Muscle layer of duodenum (tissue), 2 donors: Measurements from ENCODE around the gene GABBR2.

Experiments used
- H3K27ac ChIP-seq: one replicate; pipeline ENCODE4 v1.7.0; 2013; ENCODE audit warnings: mild to moderate bottlenecking, low read length
- H3K27me3 ChIP-seq: one replicate; pipeline ENCODE4 v1.7.0; 2013; ENCODE audit warnings: low read depth, mild to moderate bottlenecking, control low read depth, low read length
- H3K36me3 ChIP-seq, 2 donors: one replicate each; pipeline ENCODE4 v1.7.0; 2013; ENCODE audit warnings: low read length in 2 of 2, control low read depth in 1 of 2, mild to moderate bottlenecking in 1 of 2; ENCODE audit not compliant: insufficient read depth in 2 of 2, control insufficient read depth in 1 of 2
- H3K4me1 ChIP-seq, 2 donors: one replicate each; pipeline ENCODE4 v1.7.0; 2013; ENCODE audit warnings: low read length in 2 of 2, mild to moderate bottlenecking in 2 of 2, control low read depth in 1 of 2, moderate library complexity in 1 of 2; ENCODE audit not compliant: insufficient read depth in 2 of 2, control insufficient read depth in 1 of 2
- H3K4me3 ChIP-seq, 2 donors: one replicate each; pipeline ENCODE4 v1.7.0; 2013; ENCODE audit warnings: low read length in 2 of 2, low read depth in 1 of 2, mild to moderate bottlenecking in 1 of 2
- H3K9me3 ChIP-seq, 2 donors: one replicate each; pipeline ENCODE4 v1.7.0; 2013; ENCODE audit warnings: low read length in 2 of 2, control low read depth in 1 of 2, mild to moderate bottlenecking in 1 of 2; ENCODE audit not compliant: control insufficient read depth in 1 of 2
- donor health status: healthy.

Gene GABBR2

DNA sequence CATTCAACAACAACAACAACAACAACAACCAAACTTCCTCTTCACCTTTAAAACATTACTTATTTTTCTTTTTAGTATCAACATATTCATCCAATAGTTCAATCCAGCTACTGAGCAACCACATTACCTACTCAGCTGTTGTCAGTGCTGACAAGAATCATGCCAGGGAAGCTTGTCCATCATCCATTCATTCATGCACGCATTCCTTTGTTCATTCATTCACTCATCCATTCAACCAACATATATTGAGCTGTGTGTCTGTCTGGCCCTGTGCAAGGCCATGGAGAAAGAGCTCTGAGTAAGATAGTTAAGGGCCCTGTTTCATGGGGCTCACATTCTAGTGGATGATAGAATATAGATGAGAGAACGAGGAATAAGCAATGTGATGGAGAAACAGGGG is 373.1 kb downstream of the GABBR2 start:
- H3K27me3 ChIP-seq: no peaks in the 10 kb centered on the region
- no peaks in the 10 kb centered on the region for H3K36me3 ChIP-seq
- H3K4me3 ChIP-seq: no peak overlapping the region
- H3K4me1 ChIP-seq: peaks cover 0 to 5% of the 10 kb centered on the region in 2 donors
- no peak overlapping the region for H3K27ac ChIP-seq
- H3K9me3 ChIP-seq: no peaks in the 10 kb centered on the region

DNA sequence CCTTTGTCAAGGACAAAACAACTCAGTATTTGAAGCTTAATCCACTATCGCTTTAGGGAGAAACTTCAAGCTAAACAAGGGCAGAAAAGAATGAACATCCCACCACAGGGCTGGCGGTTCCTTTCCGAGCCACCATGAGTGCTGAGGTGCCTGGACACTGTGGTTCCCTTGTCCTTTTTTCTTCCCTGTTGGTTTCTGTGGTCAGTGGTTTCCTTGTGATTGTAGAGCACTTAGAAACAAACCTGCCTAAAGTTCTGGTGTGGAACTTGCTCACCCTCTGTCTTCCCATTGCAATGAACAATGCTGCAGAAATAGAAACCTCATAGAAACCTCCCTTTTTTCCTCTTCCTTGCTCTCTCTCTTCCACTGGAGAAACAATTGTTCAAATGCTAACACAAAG is 373.9 kb downstream of the GABBR2 start:
- Histone ChIP-seq H3K4me3 (no peak overlapping the region), H3K27ac (no peak overlapping the region), H3K9me3 (no peaks in the 10 kb centered on the region), H3K4me1 (peaks cover 0 to 5% of the 10 kb centered on the region in 2 donors), H3K36me3 (no peaks in the 10 kb centered on the region), H3K27me3 (no peaks in the 10 kb centered on the region)

DNA sequence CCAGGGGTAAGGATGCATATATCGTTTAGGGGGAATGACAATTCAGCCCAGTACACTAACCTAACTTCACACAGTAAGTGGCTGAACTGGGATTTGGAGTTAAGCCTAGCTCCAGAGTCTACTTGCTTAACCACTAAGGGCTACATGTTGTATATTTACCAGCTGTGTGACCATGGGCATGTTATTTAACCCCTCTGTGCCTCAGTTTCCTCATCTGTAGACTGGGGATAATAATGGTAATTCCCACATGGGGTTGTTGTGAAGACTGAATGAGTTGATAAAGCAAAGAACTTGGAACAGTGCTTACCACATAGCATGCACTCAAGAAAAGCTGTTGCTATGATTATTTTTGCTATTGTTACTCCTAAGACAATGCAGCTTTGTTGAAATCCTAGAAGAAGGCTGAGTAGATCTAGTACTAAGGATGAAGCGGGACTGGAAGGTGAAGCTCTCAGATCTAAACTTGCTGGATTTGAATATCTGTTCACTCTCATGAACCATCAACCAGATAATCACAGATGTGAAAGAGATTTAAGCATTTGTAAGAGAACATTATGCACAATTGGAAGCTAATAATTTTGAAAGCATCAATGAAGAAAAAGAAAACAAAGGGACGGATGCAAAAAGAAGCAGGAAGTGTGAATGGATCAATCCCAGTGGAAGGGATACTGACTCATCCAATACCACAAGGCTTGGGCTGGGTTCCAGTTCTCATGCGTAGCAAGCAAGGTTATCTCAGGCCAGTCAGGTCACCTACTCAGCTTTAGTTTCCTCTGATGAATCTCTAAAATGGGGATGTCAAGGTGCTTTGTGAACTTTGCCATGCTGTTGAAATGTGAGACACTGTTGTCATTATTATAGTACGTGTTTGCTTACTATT is 374.8 kb downstream of the GABBR2 start:
- Histone ChIP-seq H3K4me1 (peaks cover 0 to 5% of the 10 kb centered on the region in 2 donors), H3K9me3 (no peaks in the 10 kb centered on the region), H3K27me3 (no peaks in the 10 kb centered on the region), H3K27ac (no peak overlapping the region), H3K4me3 (no peak overlapping the region), H3K36me3 (no peaks in the 10 kb centered on the region)

DNA sequence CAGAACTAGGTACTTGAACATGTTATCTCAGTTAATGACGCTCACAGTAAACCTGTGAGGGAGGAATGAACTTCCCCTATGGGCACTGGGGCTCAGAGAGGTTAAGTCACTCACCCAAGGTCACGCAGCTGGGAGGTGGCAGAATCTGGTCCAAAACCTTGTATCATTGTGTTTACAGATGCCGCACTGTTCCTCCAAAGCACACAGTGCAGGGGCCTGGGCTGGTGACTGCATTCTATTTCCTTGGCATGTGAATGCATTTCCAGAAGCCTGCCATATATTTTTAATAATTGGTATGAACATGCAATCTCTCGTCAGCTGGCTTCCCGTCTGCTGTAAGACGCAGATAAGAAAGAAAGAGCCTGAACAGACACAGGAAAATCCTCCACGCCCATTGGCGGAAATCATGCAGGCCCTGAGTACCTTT is 376.3 kb downstream of the GABBR2 start:
- Histone ChIP-seq H3K27me3 (no peaks in the 10 kb centered on the region), H3K27ac (no peak overlapping the region), H3K9me3 (no peaks in the 10 kb centered on the region), H3K36me3 (no peaks in the 10 kb centered on the region), H3K4me3 (no peak overlapping the region), H3K4me1 (peaks cover 0 to 5% of the 10 kb centered on the region in 2 donors)

DNA sequence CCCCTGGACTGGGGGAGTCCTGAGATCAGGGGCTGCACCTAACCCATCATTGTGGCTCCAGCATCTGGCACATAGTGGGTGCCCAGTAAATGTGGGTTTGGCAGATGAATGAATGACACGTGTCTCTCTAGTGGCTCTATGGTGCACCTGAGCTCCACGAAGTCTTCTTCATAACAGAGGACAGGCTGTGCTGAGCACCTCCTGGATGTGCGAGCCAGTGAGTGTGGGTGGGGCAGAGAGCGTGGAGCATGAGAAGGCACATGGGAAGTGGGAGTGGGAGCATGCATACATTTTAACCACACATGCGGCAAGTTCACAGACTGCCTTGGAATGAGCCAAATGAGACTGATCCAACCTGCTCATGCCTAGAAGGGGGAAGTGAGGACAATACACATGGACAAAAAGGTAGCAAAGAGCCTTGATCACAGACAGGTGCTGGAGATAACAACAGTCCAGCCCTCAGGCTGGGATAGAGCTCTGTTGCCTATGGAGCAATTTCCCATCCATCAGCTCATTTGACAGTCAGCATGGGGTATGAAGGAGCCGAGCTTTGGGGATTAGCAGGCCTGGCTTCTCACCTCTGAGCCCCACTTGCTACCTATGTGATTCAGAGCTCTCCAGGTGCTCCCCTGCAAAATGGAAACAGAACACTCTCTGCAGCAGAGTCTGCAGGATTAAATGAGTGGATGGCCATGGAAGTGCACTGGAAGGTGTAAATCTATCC is 377.0 kb downstream of the GABBR2 start:
- Histone ChIP-seq H3K9me3 (no peaks in the 10 kb centered on the region), H3K27me3 (no peaks in the 10 kb centered on the region), H3K27ac (no peak overlapping the region), H3K36me3 (no peaks in the 10 kb centered on the region), H3K4me3 (no peak overlapping the region), H3K4me1 (peaks cover 0 to 5% of the 10 kb centered on the region in 2 donors)

DNA sequence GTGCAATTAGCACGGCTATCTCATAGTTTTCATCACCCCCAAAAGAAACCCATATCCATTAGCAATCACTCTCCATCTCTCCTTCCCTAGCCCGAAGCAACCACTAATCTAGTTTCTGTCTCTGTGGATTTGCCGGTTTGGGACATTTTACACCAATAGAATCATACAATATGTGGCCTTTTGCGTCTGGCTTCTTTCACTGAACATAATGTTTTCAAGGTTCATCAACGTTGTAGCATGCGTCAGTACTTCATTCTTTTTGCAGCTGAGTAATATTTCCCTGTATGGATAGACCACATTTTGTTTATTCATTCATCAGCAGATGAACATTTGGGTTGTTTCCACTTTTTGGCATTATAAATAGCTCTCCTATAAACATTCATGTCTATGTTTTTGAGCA is 377.9 kb downstream of the GABBR2 start:
- Histone ChIP-seq H3K4me3 (no peak overlapping the region), H3K36me3 (no peaks in the 10 kb centered on the region), H3K9me3 (no peaks in the 10 kb centered on the region), H3K4me1 (peaks cover 0 to 5% of the 10 kb centered on the region in 2 donors), H3K27ac (no peak overlapping the region), H3K27me3 (no peaks in the 10 kb centered on the region)

DNA sequence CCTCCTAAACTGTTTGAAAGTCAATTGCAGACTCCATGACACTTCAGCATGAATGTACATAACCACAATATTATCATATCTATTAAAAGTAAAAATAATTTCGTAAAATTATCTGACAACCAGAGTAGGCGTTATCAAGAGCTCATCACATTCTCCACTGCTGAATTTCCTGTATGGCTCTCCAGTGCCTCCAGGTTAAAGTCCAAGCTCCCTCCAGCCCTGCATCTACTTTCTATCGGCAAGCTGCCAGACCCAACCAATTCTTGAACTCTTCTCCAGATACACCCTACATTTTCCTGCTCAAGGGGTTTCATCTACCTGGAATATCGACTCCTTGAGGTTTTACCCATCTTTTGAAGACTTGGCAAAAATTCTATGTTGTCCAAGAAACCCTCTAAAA is 378.8 kb downstream of the GABBR2 start:
- Histone ChIP-seq H3K36me3 (no peaks in the 10 kb centered on the region), H3K27me3 (no peaks in the 10 kb centered on the region), H3K4me3 (no peak overlapping the region), H3K9me3 (no peaks in the 10 kb centered on the region), H3K27ac (no peak overlapping the region), H3K4me1 (peaks cover 0 to 5% of the 10 kb centered on the region in 2 donors)

DNA sequence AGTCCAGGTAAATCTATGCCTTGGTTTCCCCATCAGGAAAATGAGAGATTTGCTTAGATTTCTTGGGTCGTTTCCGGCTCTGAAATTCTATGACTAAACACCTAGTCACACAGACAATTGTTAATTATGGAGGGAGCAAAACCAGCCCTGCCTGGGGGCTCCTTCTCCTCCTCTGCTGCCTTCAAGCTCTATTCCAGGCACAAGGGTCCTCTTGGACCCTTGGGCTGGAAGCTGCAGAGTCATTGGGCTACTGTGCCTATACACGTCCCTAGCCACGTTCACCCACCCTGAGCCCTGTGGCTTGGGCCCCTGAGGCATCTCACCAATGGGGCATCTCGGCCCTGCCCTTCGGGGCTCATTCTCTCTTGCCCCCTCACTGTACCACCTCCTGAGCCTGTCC is 379.5 kb downstream of the GABBR2 start:
- Histone ChIP-seq H3K9me3 (no peaks in the 10 kb centered on the region), H3K36me3 (no peaks in the 10 kb centered on the region), H3K4me3 (no peak overlapping the region), H3K27ac (no peak overlapping the region), H3K4me1 (peaks cover 0 to 5% of the 10 kb centered on the region in 2 donors), H3K27me3 (no peaks in the 10 kb centered on the region)

DNA sequence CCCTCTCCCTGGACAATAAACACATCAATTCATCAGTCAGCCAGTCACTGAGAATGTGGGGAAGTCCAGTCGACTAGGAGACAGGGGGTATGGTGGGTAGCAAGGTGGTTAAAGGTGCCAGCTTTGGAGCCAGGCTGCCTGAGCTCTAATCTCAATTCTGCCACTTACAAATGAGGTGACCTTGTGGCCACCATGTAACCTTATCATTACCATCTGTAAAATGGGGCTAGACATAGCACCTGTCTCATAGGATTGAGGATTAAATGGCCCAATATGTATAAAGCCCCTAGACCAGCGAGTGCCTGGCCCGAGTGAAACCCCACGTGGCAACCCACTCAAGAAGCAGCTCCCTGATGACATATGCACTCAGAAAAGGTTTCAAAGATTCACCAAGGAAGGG is 380.0 kb downstream of the GABBR2 start:
- Histone ChIP-seq H3K27ac (no peak overlapping the region), H3K9me3 (no peaks in the 10 kb centered on the region)

DNA sequence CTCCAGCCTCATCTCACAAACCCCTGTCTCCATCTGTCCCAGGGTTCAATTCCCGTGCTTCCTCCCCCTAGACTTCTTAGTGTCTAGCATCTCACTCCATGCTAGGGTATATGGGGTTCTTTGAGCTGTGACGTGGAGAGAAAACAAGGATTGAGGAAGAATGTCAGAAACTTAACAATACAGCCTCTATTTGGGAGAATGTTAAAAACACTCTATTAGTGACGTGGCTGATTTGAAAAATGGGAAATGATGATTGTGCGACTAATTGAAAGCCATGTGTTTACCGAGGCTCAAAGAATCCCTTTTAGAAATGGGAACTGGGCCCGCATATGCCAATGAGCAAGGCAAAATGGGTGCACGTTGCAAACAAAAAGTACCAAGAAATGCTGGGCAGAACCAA is 380.6 kb downstream of the GABBR2 start:
- peaks cover 3 to 5% of the 10 kb centered on the region in 2 donors for H3K4me1 ChIP-seq
- no peak overlapping the region for H3K4me3 ChIP-seq
- no peaks in the 10 kb centered on the region for H3K9me3 ChIP-seq
- no peaks in the 10 kb centered on the region for H3K36me3 ChIP-seq
- no peak overlapping the region for H3K27ac ChIP-seq
- H3K27me3 ChIP-seq: no peaks in the 10 kb centered on the region

More for the DNA sequence above, 380.0 kb downstream of the GABBR2 start:
- peaks cover 2 to 5% of the 10 kb centered on the region in 2 donors for H3K4me1 ChIP-seq
- no peak overlapping the region for H3K4me3 ChIP-seq
- H3K36me3 ChIP-seq: no peaks in the 10 kb centered on the region
- no peaks in the 10 kb centered on the region for H3K27me3 ChIP-seq

DNA sequence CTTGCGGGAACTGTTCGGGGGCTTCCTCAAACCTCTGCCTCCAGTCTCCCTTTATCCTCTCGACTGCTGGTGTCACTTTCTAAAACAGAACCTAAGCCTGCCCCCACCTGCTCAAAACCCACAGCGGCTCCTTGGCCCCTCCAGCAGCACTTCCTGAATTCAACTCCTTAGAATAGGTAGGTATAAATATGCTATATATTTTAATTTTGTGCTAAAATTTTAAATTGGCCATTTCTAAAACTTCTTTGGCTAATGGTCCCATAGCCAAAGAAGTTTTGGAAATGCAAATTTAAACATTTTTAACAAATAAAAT is 381.5 kb downstream of the GABBR2 start:
- H3K9me3 ChIP-seq: no peaks in the 10 kb centered on the region
- H3K4me3 ChIP-seq: no peak overlapping the region
- no peaks in the 10 kb centered on the region for H3K36me3 ChIP-seq
- no peak overlapping the region for H3K27ac ChIP-seq
- H3K4me1 ChIP-seq: peaks cover 3 to 5% of the 10 kb centered on the region in 2 donors
- H3K27me3 ChIP-seq: no peaks in the 10 kb centered on the region
